Activated CD8-positive, alpha-beta T cell treated with anti-CD3 and anti-CD28 coated beads for 36 hours (primary cell): ENCODE measurements around the gene ERBB4. TPM values are rescaled to one million over a fixed set of nuclear protein-coding genes. Genes with fewer than 3 reads are reported as not detected.

Experiments
- ATAC-seq: fragments of 200-7000 bp; cut with Tn5 transposase; one replicate; pipeline ENCODE4 v1.10.0; 2021; ENCODE audit warnings: mild to moderate bottlenecking, moderate library complexity
- CTCF ChIA-PET: fragments of 350-600 bp; sonication (Branson Sonifier 250); formaldehyde crosslinking; loops from one replicate; lab custom pipeline; 2021; ENCODE audit warnings: antibody characterized with exemption; lab: Charles Lee
- POLR2A ChIA-PET: fragments of 350-600 bp; sonication (Branson Sonifier 250); formaldehyde crosslinking; loops from one replicate; lab custom pipeline; 2021; ENCODE audit warnings: antibody characterized with exemption; lab: Charles Lee
- DNase-seq: peaks from one replicate; pipeline ENCODE4 v3.0.0-alpha.2; 2020
- H3K27ac Mint-ChIP-seq: one replicate; pipeline ENCODE4 v1.8.0; 2021; ENCODE audit warnings: mild to moderate bottlenecking, mixed read lengths
- H3K27me3 Mint-ChIP-seq: one replicate; pipeline ENCODE4 v1.8.0; 2021; ENCODE audit warnings: mixed read lengths
- H3K36me3 Mint-ChIP-seq: one replicate; pipeline ENCODE4 v1.8.0; 2021; ENCODE audit warnings: low read depth, mixed read lengths
- H3K4me1 Mint-ChIP-seq: one replicate; pipeline ENCODE4 v1.8.0; 2021; ENCODE audit warnings: low read depth, mixed read lengths
- H3K4me3 Mint-ChIP-seq: one replicate; pipeline ENCODE4 v1.8.0; 2021; ENCODE audit warnings: mild to moderate bottlenecking, moderate library complexity, mixed read lengths
- H3K9me3 Mint-ChIP-seq: one replicate; pipeline ENCODE4 v1.8.0; 2021; ENCODE audit warnings: mixed read lengths
- CTCF ChIP-seq: fragments of 200-600 bp; IDR thresholded peaks from one replicate; pipeline ENCODE4 v1.8.0; 2022; ENCODE audit warnings: antibody characterized with exemption, mild to moderate bottlenecking
- intact Hi-C: fragments of 100-400 bp; cut with micrococcal nuclease; formaldehyde crosslinking; loops from one replicate; pipeline ENCODE4 v1.10.0; 2022
- total RNA-seq, 2 experiments: library from RNA; stranded (reverse); gene quantifications; one replicate each; pipeline ENCODE4 v1.2.3, GENCODE V29; 2021

The ERBB4 gene
- total RNA-seq, 2 experiments from 2014 or later = not detected

DNA sequence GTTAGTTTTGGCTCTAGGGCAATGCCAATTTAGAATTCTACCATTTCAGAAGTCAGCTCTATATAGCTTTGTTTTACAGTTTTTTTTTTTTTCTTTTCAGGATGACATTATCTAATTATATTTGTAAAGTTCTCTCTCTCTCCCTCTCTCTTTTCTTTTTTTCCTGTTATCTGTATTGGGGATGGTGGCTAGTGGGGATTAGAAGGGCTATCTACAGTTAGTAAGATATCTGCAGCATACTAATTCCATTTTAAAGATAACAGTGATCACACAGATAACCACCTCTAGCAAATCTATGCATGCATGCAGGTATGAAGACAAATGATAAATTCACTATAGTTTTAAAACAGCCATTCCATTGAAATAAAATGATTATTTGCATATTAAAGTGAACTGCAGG is 438.9 kb downstream of the ERBB4 start:
- H3K27me3 Mint-ChIP-seq = no peaks in the 10 kb centered on the region
- H3K27ac Mint-ChIP-seq = no peak overlapping the region
- no peak for ATAC-seq
- no peaks in the 10 kb centered on the region for H3K36me3 Mint-ChIP-seq
- no peaks in the 10 kb centered on the region for H3K4me1 Mint-ChIP-seq
- H3K9me3 Mint-ChIP-seq = no peaks in the 10 kb centered on the region
- intact Hi-C loops = no loop called here
- no peak for TF ChIP-seq CTCF
- no peak for DNase-seq
- ChIA-PET CTCF (no interaction called here), POLR2A (no interaction called here)
- H3K4me3 Mint-ChIP-seq = no peak overlapping the region

- H3K27ac Mint-ChIP-seq = no peak overlapping the region
- H3K4me1 Mint-ChIP-seq = no peaks in the 10 kb centered on the region
- ChIA-PET POLR2A (no interaction called here), CTCF (no interaction called here)
- DNase-seq = no peak
- no peaks in the 10 kb centered on the region for H3K27me3 Mint-ChIP-seq
- ATAC-seq = no peak
- TF ChIP-seq CTCF = no peak
- no peaks in the 10 kb centered on the region for H3K9me3 Mint-ChIP-seq
- intact Hi-C loops = no loop called here
- no peaks in the 10 kb centered on the region for H3K36me3 Mint-ChIP-seq
- H3K4me3 Mint-ChIP-seq = no peak overlapping the region
These were observed 439.6 kb downstream of the ERBB4 start for GRCh38 chr2:212098966-212099365.

- H3K4me1 Mint-ChIP-seq = no peaks in the 10 kb centered on the region
- H3K4me3 Mint-ChIP-seq = no peak overlapping the region
- intact Hi-C loops = no loop called here
- no peaks in the 10 kb centered on the region for H3K9me3 Mint-ChIP-seq
- H3K36me3 Mint-ChIP-seq = no peaks in the 10 kb centered on the region
- H3K27me3 Mint-ChIP-seq = no peaks in the 10 kb centered on the region
- CTCF ChIA-PET = interaction anchor here (1.4 kb wide), 1 partner anchor 9 kb away, joined by 4 read pairs; no protein-coding TSS in a partner anchor
- H3K27ac Mint-ChIP-seq = no peak overlapping the region
- ATAC-seq (no peak), DNase-seq (no peak)
- POLR2A ChIA-PET = no interaction called here
- TF ChIP-seq CTCF = no peak
These were observed 441.6 kb downstream of the ERBB4 start for GRCh38 chr2:212097001-212097400.

- TF ChIP-seq CTCF = no peak
- intact Hi-C loops = no loop called here
- H3K27me3 Mint-ChIP-seq = no peaks in the 10 kb centered on the region
- no peaks in the 10 kb centered on the region for H3K9me3 Mint-ChIP-seq
- no peak for DNase-seq
- POLR2A ChIA-PET = no interaction called here
- H3K36me3 Mint-ChIP-seq = no peaks in the 10 kb centered on the region
- H3K4me3 Mint-ChIP-seq = no peak overlapping the region
- no peak for ATAC-seq
- CTCF ChIA-PET = no interaction called here
- H3K27ac Mint-ChIP-seq = no peak overlapping the region
- no peaks in the 10 kb centered on the region for H3K4me1 Mint-ChIP-seq
These were observed 448.7 kb downstream of the ERBB4 start for GRCh38 chr2:212089873-212090272.

- POLR2A ChIA-PET = no interaction called here
- ATAC-seq = no peak
- no peaks in the 10 kb centered on the region for H3K9me3 Mint-ChIP-seq
These were observed 450.2 kb downstream of the ERBB4 start for GRCh38 chr2:212088353-212088752.

More at GRCh38 chr2:212088353-212088752, 450.2 kb downstream of the ERBB4 start:
- no peak overlapping the region for H3K4me3 Mint-ChIP-seq
- intact Hi-C loops = no loop called here
- H3K27me3 Mint-ChIP-seq = no peaks in the 10 kb centered on the region
- CTCF ChIA-PET = interaction anchor here (1.1 to 1.2 kb wide), 2 partner anchors 9 to 16 kb away, joined by 3 to 4 read pairs; no protein-coding TSS in a partner anchor
- H3K27ac Mint-ChIP-seq = no peak overlapping the region
- no peaks in the 10 kb centered on the region for H3K4me1 Mint-ChIP-seq
- TF ChIP-seq CTCF = no peak
- no peaks in the 10 kb centered on the region for H3K36me3 Mint-ChIP-seq
- no peak for DNase-seq
